NB4 (cell line): ENCODE data around the gene CELSR1.

Experiments used
- DNase-seq: peaks from one replicate; pipeline ENCODE4 v3.0.0; 2010; ENCODE audit warnings: low read depth
- H3K4me3 ChIP-seq: one replicate; pipeline ENCODE4 v1.5.1; 2011; ENCODE audit warnings: mild to moderate bottlenecking, low read depth, low read length, moderate library complexity
- MYC ChIP-seq: IDR thresholded peaks from 2 replicates; pipeline ENCODE4 v1.6.1; 2011; ENCODE audit warnings: low read depth, low read length
- POLR2A ChIP-seq: IDR thresholded peaks from 2 replicates; pipeline ENCODE4 v1.6.1; 2011; ENCODE audit warnings: mild to moderate bottlenecking; ENCODE audit not compliant: insufficient read length; ENCODE audit errors: extremely low read depth
- TF ChIP-seq, protein P1 (sequence below): IDR thresholded peaks from one replicate; pipeline ENCODE4 v1.5.1; 2012; ENCODE audit warnings: low read depth, low read length
- TF ChIP-seq, protein P2 (sequence below): IDR thresholded peaks from 2 replicates; pipeline ENCODE4 v1.6.1; 2011; ENCODE audit warnings: low read depth, low read length

The CELSR1 gene

DNA sequence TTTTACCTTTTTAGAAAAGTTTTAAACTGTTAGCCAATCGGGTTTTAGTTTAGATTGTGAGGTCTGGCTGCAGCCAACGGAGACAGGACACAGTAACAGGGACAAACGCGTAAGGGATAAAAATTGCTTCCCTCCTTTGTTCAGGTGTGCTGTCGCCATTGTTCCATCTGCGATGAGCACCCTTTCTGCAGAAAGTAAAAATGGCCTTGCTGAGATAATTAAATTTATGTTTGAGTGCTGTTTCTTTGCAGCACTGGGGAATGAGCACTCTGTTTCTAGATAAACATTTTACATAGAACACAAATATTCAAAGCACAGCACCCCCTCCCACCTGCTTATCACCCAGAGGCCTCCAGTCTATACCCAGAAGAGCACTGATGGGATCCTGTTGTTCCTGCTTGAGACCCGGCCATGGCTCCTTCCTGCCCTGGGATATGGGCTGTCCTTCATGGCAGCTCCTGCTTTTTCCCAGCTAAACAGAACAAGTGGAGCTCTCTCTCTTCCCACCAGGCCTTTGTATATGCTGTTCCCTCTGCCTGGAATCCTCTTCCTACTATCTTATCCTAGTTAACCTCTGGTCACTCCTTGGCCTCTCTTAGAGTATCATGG, 34.3 kb upstream of the CELSR1 start:
- TF ChIP-seq POLR2A: no peak
- TF ChIP-seq, protein P1, sequence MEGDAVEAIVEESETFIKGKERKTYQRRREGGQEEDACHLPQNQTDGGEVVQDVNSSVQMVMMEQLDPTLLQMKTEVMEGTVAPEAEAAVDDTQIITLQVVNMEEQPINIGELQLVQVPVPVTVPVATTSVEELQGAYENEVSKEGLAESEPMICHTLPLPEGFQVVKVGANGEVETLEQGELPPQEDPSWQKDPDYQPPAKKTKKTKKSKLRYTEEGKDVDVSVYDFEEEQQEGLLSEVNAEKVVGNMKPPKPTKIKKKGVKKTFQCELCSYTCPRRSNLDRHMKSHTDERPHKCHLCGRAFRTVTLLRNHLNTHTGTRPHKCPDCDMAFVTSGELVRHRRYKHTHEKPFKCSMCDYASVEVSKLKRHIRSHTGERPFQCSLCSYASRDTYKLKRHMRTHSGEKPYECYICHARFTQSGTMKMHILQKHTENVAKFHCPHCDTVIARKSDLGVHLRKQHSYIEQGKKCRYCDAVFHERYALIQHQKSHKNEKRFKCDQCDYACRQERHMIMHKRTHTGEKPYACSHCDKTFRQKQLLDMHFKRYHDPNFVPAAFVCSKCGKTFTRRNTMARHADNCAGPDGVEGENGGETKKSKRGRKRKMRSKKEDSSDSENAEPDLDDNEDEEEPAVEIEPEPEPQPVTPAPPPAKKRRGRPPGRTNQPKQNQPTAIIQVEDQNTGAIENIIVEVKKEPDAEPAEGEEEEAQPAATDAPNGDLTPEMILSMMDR: no peak
- TF ChIP-seq, protein P2, sequence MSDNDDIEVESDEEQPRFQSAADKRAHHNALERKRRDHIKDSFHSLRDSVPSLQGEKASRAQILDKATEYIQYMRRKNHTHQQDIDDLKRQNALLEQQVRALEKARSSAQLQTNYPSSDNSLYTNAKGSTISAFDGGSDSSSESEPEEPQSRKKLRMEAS: no peak
- H3K4me3 ChIP-seq: no peak overlapping the region
- no peak for DNase-seq

DNA sequence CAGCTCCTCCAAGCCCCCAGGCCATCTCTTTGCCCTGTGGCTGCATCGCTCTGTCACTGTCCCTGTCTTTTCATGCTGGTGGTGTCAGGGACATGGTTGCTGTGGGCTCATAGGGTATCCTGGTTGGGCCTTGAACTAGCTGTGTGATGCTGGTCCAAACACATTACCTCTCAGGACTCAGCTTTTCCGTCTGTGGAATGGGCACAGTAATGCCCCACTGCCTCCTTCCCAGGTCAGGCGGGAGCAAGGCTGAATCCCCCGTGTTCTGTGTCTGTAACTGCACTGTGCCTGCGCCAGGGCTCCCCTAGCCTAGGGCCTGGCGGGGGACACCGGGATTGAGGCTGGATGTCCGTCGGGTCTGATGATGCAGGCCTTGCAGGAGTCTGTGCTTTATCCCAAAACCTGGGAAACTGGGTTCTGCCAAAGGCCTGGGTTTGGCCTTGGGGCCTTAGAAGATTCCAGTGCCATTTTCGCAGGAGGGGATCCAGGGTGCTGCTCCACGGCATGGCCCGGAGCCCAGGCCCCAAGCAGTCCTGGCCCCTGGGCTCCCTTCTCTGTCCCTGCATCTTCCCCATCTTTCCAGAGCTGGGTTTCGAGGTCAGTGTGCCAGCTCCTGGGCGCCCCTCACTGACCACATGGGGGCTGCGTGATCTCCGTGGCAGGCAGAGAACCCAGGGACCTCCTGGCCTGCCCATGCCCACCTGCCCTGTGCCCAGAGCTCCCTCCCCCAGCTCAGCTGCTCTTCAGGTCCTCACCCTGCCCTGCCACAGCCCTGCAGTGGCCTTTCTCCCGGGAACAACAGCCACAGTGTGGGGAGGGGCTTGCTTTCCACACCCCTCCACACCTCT, 32.7 kb upstream of the CELSR1 start:
- DNase-seq: no peak
- no peak overlapping the region for H3K4me3 ChIP-seq
- TF ChIP-seq POLR2A (no peak), MYC (no peak)
- TF ChIP-seq, protein P1: no peak
- TF ChIP-seq, protein P2: no peak

DNA sequence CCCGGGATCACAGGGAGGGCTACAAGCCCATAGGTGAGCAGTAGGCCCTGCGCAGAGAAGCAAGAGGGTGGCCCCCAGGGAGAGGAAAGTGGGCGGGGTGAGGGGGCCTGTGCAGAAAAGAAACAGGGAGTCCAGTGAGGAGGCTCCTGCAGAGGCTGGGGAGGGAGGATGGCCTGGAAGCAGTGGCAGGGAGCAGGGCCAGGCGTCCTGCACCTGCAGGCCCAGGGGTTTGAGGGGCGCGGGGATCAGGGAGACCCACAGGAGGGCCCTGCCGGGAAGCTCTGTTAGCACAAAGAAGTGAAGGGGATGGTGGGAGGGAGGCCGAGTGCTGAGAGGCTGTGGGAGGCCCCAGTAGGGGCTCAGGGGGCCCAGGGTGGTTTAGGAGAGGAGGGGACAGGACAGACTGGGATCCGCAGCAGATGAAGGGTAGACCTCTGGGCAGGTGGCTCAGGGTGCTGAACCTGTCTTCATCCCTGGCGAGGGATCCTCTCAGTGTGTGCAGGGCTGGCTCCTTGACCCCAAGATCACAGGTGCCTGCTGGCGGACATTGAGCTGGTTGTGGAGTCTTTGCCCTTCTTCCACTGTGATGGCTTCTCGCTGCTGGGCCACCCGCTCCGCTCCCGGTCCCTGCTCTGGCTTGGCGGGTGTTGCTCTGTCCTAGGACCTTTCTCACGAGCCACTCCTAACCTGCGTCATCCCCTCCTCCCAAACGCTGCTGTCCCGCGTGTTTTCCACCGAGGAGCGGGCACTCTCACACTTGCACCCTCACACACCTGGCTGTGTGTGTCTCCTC, 31.8 kb upstream of the CELSR1 start:
- H3K4me3 ChIP-seq: no peak overlapping the region
- DNase-seq: no peak
- TF ChIP-seq MYC (no peak), POLR2A (no peak)
- TF ChIP-seq, protein P2: no peak
- TF ChIP-seq, protein P1: no peak

DNA sequence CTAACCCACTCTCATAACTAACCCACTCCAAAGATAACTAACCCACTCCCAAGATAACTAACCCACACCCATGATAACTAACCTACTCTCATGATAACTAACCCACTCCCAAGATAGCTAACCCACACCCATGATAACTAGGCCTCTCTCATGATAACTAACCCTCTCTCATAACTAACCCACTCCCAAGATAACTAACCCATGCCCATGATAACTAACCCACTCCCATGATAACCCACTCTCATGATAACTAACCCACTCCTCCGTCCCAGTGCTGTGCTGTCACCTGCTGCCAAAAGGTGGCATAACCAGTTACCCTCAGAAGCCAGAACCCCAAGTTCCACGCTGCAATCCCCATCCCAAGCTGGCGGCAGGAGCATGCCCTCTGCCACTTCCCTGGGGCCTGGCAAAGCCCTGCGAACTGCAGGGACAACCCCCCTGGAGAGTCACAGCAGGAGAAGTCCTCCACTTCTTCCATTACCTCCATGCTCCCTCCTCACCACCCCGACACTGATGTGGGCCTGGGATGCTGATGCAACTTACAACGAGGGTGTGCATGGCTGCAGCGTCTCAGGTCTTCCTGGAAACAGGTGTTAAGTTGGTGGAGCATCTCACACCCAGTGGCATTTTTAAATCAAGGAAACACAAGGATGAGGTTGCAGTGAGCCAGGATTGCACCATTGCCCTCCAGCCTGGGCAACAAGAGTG, 30.8 kb upstream of the CELSR1 start:
- no peak for DNase-seq
- TF ChIP-seq, protein P1: no peak
- no peak overlapping the region for H3K4me3 ChIP-seq

DNA sequence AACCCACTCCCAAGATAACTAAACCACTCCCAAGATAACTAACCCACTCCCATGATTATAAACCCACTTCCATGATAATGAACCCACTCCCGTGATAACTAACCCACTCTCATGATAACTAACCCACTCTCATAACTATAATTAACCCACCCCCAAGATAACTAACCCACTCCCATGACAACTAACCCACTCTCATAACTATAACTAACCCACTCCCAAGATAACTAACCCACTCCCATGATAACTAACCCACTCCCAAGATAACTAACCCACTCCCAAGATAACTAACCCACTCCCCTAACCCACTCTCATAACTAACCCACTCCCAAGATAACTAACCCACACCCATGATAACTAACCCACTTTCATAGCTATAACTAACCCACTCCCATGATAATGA, 30.1 kb upstream of the CELSR1 start:
- no peak for DNase-seq
- H3K4me3 ChIP-seq: no peak overlapping the region
- TF ChIP-seq MYC: no peak
- TF ChIP-seq POLR2A: no peak
- TF ChIP-seq, protein P2: no peak
- TF ChIP-seq, protein P1: no peak
